IMR-90 (cell line): ENCODE data around the gene SBSN. TPM values are rescaled to one million over a fixed set of nuclear protein-coding genes. Genes with fewer than 3 reads are reported as not detected.

Experiments
- ATAC-seq: fragments of 200-7000 bp; cut with Tn5 transposase; 2 replicates; pipeline ENCODE4 v1.9.1; 2020; ENCODE audit warnings: low read depth, mild to moderate bottlenecking, moderate library complexity
- BruUV-seq: library from RNA; stranded (reverse); fragments of 400-500 nt; replicated peaks from 2 replicates; lab custom pipeline; 2021; lab: Mats Ljungman, UMichigan
- CTCF ChIA-PET: fragments of 300-600 bp; formaldehyde crosslinking; extraction: SDS; loops from one replicate; lab custom pipeline; 2021; ENCODE audit warnings: antibody characterized with exemption; lab: Yijun Ruan, JAX
- POLR2A ChIA-PET: fragments of 300-600 bp; sonication (Branson Sonifier 250); formaldehyde crosslinking; loops from one replicate; lab custom pipeline; 2022; ENCODE audit warnings: antibody characterized with exemption; ENCODE audit not compliant: unreplicated experiment; lab: Charles Lee
- DNase-seq: peaks from one replicate; pipeline ENCODE4 v3.0.0; 2013
- H2AFZ ChIP-seq: replicated peaks from 2 replicates; pipeline ENCODE3; 2013; ENCODE audit warnings: low read length, mild to moderate bottlenecking; ENCODE audit not compliant: poor library complexity
- H2AK5ac ChIP-seq: 2 replicates; pipeline ENCODE4 v1.6.1; 2013; ENCODE audit warnings: low read depth, low read length, inconsistent platforms
- H2AK9ac ChIP-seq: replicated peaks from 2 replicates; pipeline ENCODE3; 2013; ENCODE audit warnings: mild to moderate bottlenecking, low read depth, low read length, moderate library complexity; ENCODE audit not compliant: poor library complexity
- H2BK120ac ChIP-seq: 2 replicates; pipeline ENCODE4 v1.6.1; 2013; ENCODE audit warnings: low read depth, low read length, inconsistent platforms
- H2BK15ac ChIP-seq: 3 replicates; pipeline ENCODE4 v1.6.1; 2013; ENCODE audit warnings: low read depth, low read length, inconsistent platforms
- H2BK20ac ChIP-seq: 2 replicates; pipeline ENCODE4 v1.6.1; 2013; ENCODE audit warnings: low read depth, mild to moderate bottlenecking, inconsistent platforms, low read length, moderate library complexity
- H2BK5ac ChIP-seq: 2 replicates; pipeline ENCODE4 v1.6.1; 2013; ENCODE audit warnings: mild to moderate bottlenecking, low read depth, low read length, inconsistent platforms; ENCODE audit not compliant: poor library complexity, severe bottlenecking
- H3K14ac ChIP-seq: replicated peaks from 2 replicates; pipeline ENCODE4 v1.6.1; 2013; ENCODE audit warnings: low read depth, low read length, inconsistent platforms
- H3K18ac ChIP-seq: 2 replicates; pipeline ENCODE4 v1.6.1; 2013; ENCODE audit warnings: low read depth, low read length, control low read depth
- H3K23ac ChIP-seq: 2 replicates; pipeline ENCODE4 v1.6.1; 2013; ENCODE audit warnings: low read depth, low read length, inconsistent platforms
- H3K27ac ChIP-seq: 2 replicates; pipeline ENCODE4 v1.5.1; 2013; ENCODE audit warnings: mild to moderate bottlenecking, control low read depth, low read length; ENCODE audit not compliant: insufficient read depth
- H3K27me3 ChIP-seq: 2 replicates; pipeline ENCODE4 v1.6.1; 2013; ENCODE audit warnings: low read length; ENCODE audit not compliant: control insufficient read depth, insufficient read depth
- H3K36me3 ChIP-seq: 2 replicates; pipeline ENCODE4 v1.6.1; 2013; ENCODE audit warnings: low read length, mixed read lengths; ENCODE audit not compliant: control insufficient read depth, insufficient read depth
- H3K4ac ChIP-seq: 2 replicates; pipeline ENCODE4 v1.6.1; 2013; ENCODE audit warnings: low read depth, low read length, inconsistent platforms
- H3K4me1 ChIP-seq: 2 replicates; pipeline ENCODE4 v1.6.1; 2013; ENCODE audit warnings: low read length, mixed read lengths; ENCODE audit not compliant: control insufficient read depth, insufficient read depth
- H3K4me2 ChIP-seq: 2 replicates; pipeline ENCODE4 v1.6.1; 2013; ENCODE audit warnings: low read depth, mild to moderate bottlenecking, control low read depth, low read length, moderate library complexity
- H3K4me3 ChIP-seq: 2 replicates; pipeline ENCODE4 v1.5.1; 2013; ENCODE audit warnings: low read depth, mild to moderate bottlenecking, control low read depth, low read length, moderate library complexity; ENCODE audit not compliant: insufficient read depth
- H3K56ac ChIP-seq: 2 replicates; pipeline ENCODE4 v1.6.1; 2013; ENCODE audit warnings: low read length, inconsistent platforms; ENCODE audit not compliant: insufficient read depth; ENCODE audit errors: extremely low read depth
- H3K79me1 ChIP-seq, 2 experiments: 2 replicates each; pipeline ENCODE4 v1.6.1; 2013; ENCODE audit warnings: low read length in 2 of 2, inconsistent platforms in 1 of 2, low read depth in 1 of 2
- H3K9ac ChIP-seq: 2 replicates; pipeline ENCODE4 v1.6.1; 2013; ENCODE audit warnings: low read depth, low read length, control low read depth
- H3K9me1 ChIP-seq: 2 replicates; pipeline ENCODE4 v1.6.1; 2013; ENCODE audit warnings: low read length, inconsistent platforms; ENCODE audit not compliant: insufficient read depth
- H3K9me3 ChIP-seq: 2 replicates; pipeline ENCODE4 v1.6.1; 2013; ENCODE audit warnings: low read length; ENCODE audit not compliant: control insufficient read depth, insufficient read depth
- H4K20me1 ChIP-seq: 2 replicates; pipeline ENCODE4 v1.6.1; 2013; ENCODE audit warnings: low read length, inconsistent platforms; ENCODE audit not compliant: insufficient read depth
- H4K5ac ChIP-seq: 2 replicates; pipeline ENCODE4 v1.6.1; 2013; ENCODE audit warnings: mild to moderate bottlenecking, low read depth, low read length, control low read depth
- H4K8ac ChIP-seq, 2 experiments: 2 replicates each; pipeline ENCODE4 v1.6.1; 2013; ENCODE audit warnings: low read depth in 2 of 2, low read length in 2 of 2, control low read depth in 1 of 2, inconsistent platforms in 1 of 2
- H4K91ac ChIP-seq: 2 replicates; pipeline ENCODE4 v1.6.1; 2013; ENCODE audit warnings: low read depth, low read length, inconsistent platforms; ENCODE audit not compliant: insufficient read depth
- BHLHE40 ChIP-seq: fragments of 150-350 bp; IDR thresholded peaks from 2 replicates; pipeline ENCODE4 v1.6.1; 2016; ENCODE audit warnings: mild to moderate bottlenecking, low read depth, low read length
- CEBPB ChIP-seq: IDR thresholded peaks from 2 replicates; pipeline ENCODE4 v1.6.1; 2012; ENCODE audit warnings: low read depth, low read length, improper control_type of control experiment
- CHD1 ChIP-seq: IDR thresholded peaks from 2 replicates; pipeline ENCODE4 v1.6.1; 2012; ENCODE audit warnings: low read depth, low read length, improper control_type of control experiment
- MAFK ChIP-seq: IDR thresholded peaks from 2 replicates; pipeline ENCODE4 v1.6.1; 2012; ENCODE audit warnings: low read depth, low read length, improper control_type of control experiment
- POLR2A ChIP-seq: IDR thresholded peaks from 2 replicates; pipeline ENCODE4 v1.6.1; 2012; ENCODE audit warnings: mild to moderate bottlenecking, low read depth, low read length
- RAD21 ChIP-seq: IDR thresholded peaks from 2 replicates; pipeline ENCODE4 v1.6.1; 2012; ENCODE audit warnings: low read length, improper control_type of control experiment
- RCOR1 ChIP-seq: IDR thresholded peaks from 2 replicates; pipeline ENCODE4 v1.6.1; 2012; ENCODE audit warnings: mild to moderate bottlenecking, low read length, improper control_type of control experiment; ENCODE audit not compliant: insufficient replicate concordance
- SMC3 ChIP-seq: fragments of 150-350 bp; IDR thresholded peaks from 2 replicates; pipeline ENCODE4 v1.6.1; 2016; ENCODE audit warnings: low read depth, mild to moderate bottlenecking, antibody characterized with exemption, low read length, moderate library complexity
- WGBS, 2 experiments: methylation state at CpG; one replicate each; pipeline versions ENCODE4 v1.1.5 to v1.1.7; 2013; ENCODE audit warnings: missing lambda C conversion rate in 2 of 2; ENCODE audit not compliant: insufficient read length in 1 of 2; ENCODE audit errors: extremely low coverage in 2 of 2; 5-methylcytosine and 5-hydroxymethylcytosine counted together
- dilution Hi-C: fragments of 300-500 bp; cut with HindIII; formaldehyde crosslinking; loops from one replicate; pipeline ENCODE4 v1.14.3; 2018; ENCODE audit warnings: low sequenced_read_pairs; ENCODE audit not compliant: unreplicated experiment
- in situ Hi-C: fragments of 300-500 bp; cut with MboI; formaldehyde crosslinking; loops from 3 replicates; pipeline ENCODE4 v1.14.3; 2019; ENCODE audit warnings: low sequenced_read_pairs, inconsistent platforms, mixed read lengths
- intact Hi-C: fragments of 100-400 bp; cut with micrococcal nuclease; formaldehyde crosslinking; loops from 2 replicates; pipeline ENCODE4 v1.10.0; 2022
- polyA plus RNA-seq, 3 experiments: library from polyadenylated mRNA; depleted of rRNA; stranded (reverse); fragments of >200 nt; gene quantifications; 2 replicates each; pipeline ENCODE4 v1.2.3, GENCODE V29; 2012; ENCODE audit warnings: low replicate concordance in 1 of 3
- total RNA-seq: library from RNA; depleted of rRNA; stranded (reverse); fragments of >200 nt; gene quantifications from 2 replicates; pipeline ENCODE4 v1.2.3, GENCODE V29; 2012; rRNA removed
- TF ChIP-seq, protein P1 (sequence below): fragments of 150-350 bp; IDR thresholded peaks from 2 replicates; pipeline ENCODE4 v1.6.1; 2016; ENCODE audit warnings: low read depth, mild to moderate bottlenecking, low read length, moderate library complexity, borderline replicate concordance

Gene SBSN
- total and polyA plus RNA-seq, 2 of the 4 experiments (the other 2 are of a cell fraction), result 0.72 to 6.4 TPM

- in situ Hi-C loops (no loop called here), intact Hi-C loops (no loop called here), dilution Hi-C loops (no loop called here)
- Histone ChIP-seq H3K4me2 (no peak overlapping the region), H3K27ac (no peak overlapping the region), H3K4me1 (no peaks in the 10 kb centered on the region), H2BK5ac (no peak overlapping the region), H2AK9ac (no peak overlapping the region), H3K9ac (no peak overlapping the region), H3K27me3 (no peaks in the 10 kb centered on the region; the same call in none of the 2 replicates), H2AK5ac (no peak overlapping the region), H2BK15ac (no peak overlapping the region), H2BK20ac (no peak overlapping the region), H3K9me1 (no peaks in the 10 kb centered on the region), H3K56ac (no peak overlapping the region), H3K36me3 (no peaks in the 10 kb centered on the region), H3K23ac (no peak overlapping the region), H2BK120ac (no peak overlapping the region), H4K20me1 (no peaks in the 10 kb centered on the region), H3K79me1 (no peaks in the 10 kb centered on the region), H3K14ac (no peak overlapping the region), H4K8ac (no peak overlapping the region), H3K4ac (no peak overlapping the region), H3K18ac (no peak overlapping the region), H4K91ac (no peak overlapping the region), H2AFZ (no peak overlapping the region), H3K4me3 (no peak overlapping the region), H3K9me3 (no peaks in the 10 kb centered on the region), H4K5ac (no peak overlapping the region)
- ATAC-seq (no peak), DNase-seq (no peak)
- WGBS, 2 experiments, result 64% methylated on average over 5 of the region's 14 CpGs; no CpG with 5 or more reads in 1 of the 2 experiments
- no TSS peak for BruUV-seq
- TF ChIP-seq POLR2A, result no peak
- no peak for TF ChIP-seq RAD21
- no peak for TF ChIP-seq MAFK
- no peak for TF ChIP-seq CHD1
- TF ChIP-seq RCOR1, result no peak
- TF ChIP-seq SMC3, result no peak
- no peak for TF ChIP-seq BHLHE40
- no peak for TF ChIP-seq CEBPB
- TF ChIP-seq, protein P1, sequence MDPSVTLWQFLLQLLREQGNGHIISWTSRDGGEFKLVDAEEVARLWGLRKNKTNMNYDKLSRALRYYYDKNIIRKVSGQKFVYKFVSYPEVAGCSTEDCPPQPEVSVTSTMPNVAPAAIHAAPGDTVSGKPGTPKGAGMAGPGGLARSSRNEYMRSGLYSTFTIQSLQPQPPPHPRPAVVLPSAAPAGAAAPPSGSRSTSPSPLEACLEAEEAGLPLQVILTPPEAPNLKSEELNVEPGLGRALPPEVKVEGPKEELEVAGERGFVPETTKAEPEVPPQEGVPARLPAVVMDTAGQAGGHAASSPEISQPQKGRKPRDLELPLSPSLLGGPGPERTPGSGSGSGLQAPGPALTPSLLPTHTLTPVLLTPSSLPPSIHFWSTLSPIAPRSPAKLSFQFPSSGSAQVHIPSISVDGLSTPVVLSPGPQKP, result no peak
- ChIA-PET POLR2A (no interaction called here), CTCF (no interaction called here)
Observed at GRCh38 chr19:35474104-35474503, 54.0 kb downstream of the SBSN start.

Other genes starting within 250 kb of the SBSN start
- gene HAMP, start 245.8 kb downstream of the SBSN start, total RNA-seq, result under 0.01 TPM in 2 replicates
- not detected in 2 replicates for gene HAMP, start 245.8 kb downstream of the SBSN start, polyA plus RNA-seq (2012; rRNA removed)
- gene MAG, start 236.2 kb downstream of the SBSN start, total RNA-seq, result not detected in 2 replicates
- gene MAG, start 236.2 kb downstream of the SBSN start, polyA plus RNA-seq (2012; rRNA removed), result not detected in 2 replicates
- 0.18 TPM in 1 of 2 replicates, not detected in the other for gene CD22, start 199.1 kb downstream of the SBSN start, total RNA-seq
- gene CD22, start 199.1 kb downstream of the SBSN start, polyA plus RNA-seq (2012; rRNA removed), result 0.22 TPM in 2 replicates
- not detected in 2 replicates for gene FFAR1, start 180.4 kb downstream of the SBSN start, total RNA-seq
- gene FFAR1, start 180.4 kb downstream of the SBSN start, polyA plus RNA-seq (2012; rRNA removed), result not detected in 2 replicates
- not detected in 2 replicates for gene FFAR3, start 169.9 kb downstream of the SBSN start, total RNA-seq
- not detected in 2 replicates for gene FFAR3, start 169.9 kb downstream of the SBSN start, polyA plus RNA-seq (2012; rRNA removed)
- gene GPR42, start 157.2 kb downstream of the SBSN start, total RNA-seq, result not detected in 2 replicates
- not detected in 2 replicates for gene GPR42, start 157.2 kb downstream of the SBSN start, polyA plus RNA-seq (2012; rRNA removed)
- gene FFAR2, start 80.1 kb downstream of the SBSN start, total RNA-seq, result not detected in 2 replicates
- not detected in 2 replicates for gene FFAR2, start 80.1 kb downstream of the SBSN start, polyA plus RNA-seq (2012; rRNA removed)
- not detected in 2 replicates for gene KRTDAP, start 37.8 kb downstream of the SBSN start, total RNA-seq
- gene KRTDAP, start 37.8 kb downstream of the SBSN start, polyA plus RNA-seq (2012; rRNA removed), result not detected in 2 replicates
- 0.28 and 0.36 TPM in 2 replicates for gene DMKN, start 14.7 kb downstream of the SBSN start, total RNA-seq
- 2.2 and 2.4 TPM in 2 replicates for gene DMKN, start 14.7 kb downstream of the SBSN start, polyA plus RNA-seq (2012; rRNA removed)
- not detected in 2 replicates for gene GAPDHS, start 5.1 kb upstream of the SBSN start, total RNA-seq
- not detected in 2 replicates for gene GAPDHS, start 5.1 kb upstream of the SBSN start, polyA plus RNA-seq (2012; rRNA removed)
- 59.2 and 67.6 TPM in 2 replicates for gene TMEM147, start 17.3 kb upstream of the SBSN start, total RNA-seq
- 108 and 132 TPM in 2 replicates for gene TMEM147, start 17.3 kb upstream of the SBSN start, polyA plus RNA-seq (2012; rRNA removed)
- not detected in 2 replicates for gene ATP4A, start 35.3 kb upstream of the SBSN start, total RNA-seq
- not detected in 2 replicates for gene ATP4A, start 35.3 kb upstream of the SBSN start, polyA plus RNA-seq (2012; rRNA removed)
- not detected in 2 replicates for gene PMIS2, start 57.9 kb upstream of the SBSN start, total RNA-seq
- not detected in 2 replicates for gene PMIS2, start 57.9 kb upstream of the SBSN start, polyA plus RNA-seq (2012; rRNA removed)
- 3.1 and 3.4 TPM in 2 replicates for gene HAUS5, start 84.4 kb upstream of the SBSN start, total RNA-seq
- gene HAUS5, start 84.4 kb upstream of the SBSN start, polyA plus RNA-seq (2012; rRNA removed), result 6.2 and 6.4 TPM in 2 replicates
- gene RBM42, start 100.7 kb upstream of the SBSN start, total RNA-seq, result 19.0 and 20.6 TPM in 2 replicates
- gene RBM42, start 100.7 kb upstream of the SBSN start, polyA plus RNA-seq (2012; rRNA removed), result 41.5 and 53.9 TPM in 2 replicates
- 0.28 TPM in 1 of 2 replicates, not detected in the other for gene ETV2, start 113.4 kb upstream of the SBSN start, total RNA-seq
- gene ETV2, start 113.4 kb upstream of the SBSN start, polyA plus RNA-seq (2012; rRNA removed), result 1.2 and 1.4 TPM in 2 replicates
- 913 and 983 TPM in 2 replicates for gene COX6B1, start 120.0 kb upstream of the SBSN start, total RNA-seq
- gene COX6B1, start 120.0 kb upstream of the SBSN start, polyA plus RNA-seq (2012; rRNA removed), result 824 and 914 TPM in 2 replicates
- gene UPK1A, start 138.2 kb upstream of the SBSN start, total RNA-seq, result not detected in 2 replicates
- 0.20 and 0.21 TPM in 2 replicates for gene UPK1A, start 138.2 kb upstream of the SBSN start, polyA plus RNA-seq (2012; rRNA removed)
- gene ZBTB32, start 176.2 kb upstream of the SBSN start, total RNA-seq, result not detected in 2 replicates
- not detected in 2 replicates for gene ZBTB32, start 176.2 kb upstream of the SBSN start, polyA plus RNA-seq (2012; rRNA removed)
- 1.9 and 3.0 TPM in 2 replicates for gene KMT2B, start 189.7 kb upstream of the SBSN start, total RNA-seq
- 27.5 and 30.7 TPM in 2 replicates for gene KMT2B, start 189.7 kb upstream of the SBSN start, polyA plus RNA-seq (2012; rRNA removed)
- 0.72 and 2.8 TPM in 2 replicates for gene IGFLR1, start 214.1 kb upstream of the SBSN start, total RNA-seq
- gene IGFLR1, start 214.1 kb upstream of the SBSN start, polyA plus RNA-seq (2012; rRNA removed), result 2.7 and 3.8 TPM in 2 replicates
- 6.1 and 8.1 TPM in 2 replicates for gene U2AF1L4, start 217.1 kb upstream of the SBSN start, total RNA-seq
- 15.0 and 15.6 TPM in 2 replicates for gene U2AF1L4, start 217.1 kb upstream of the SBSN start, polyA plus RNA-seq (2012; rRNA removed)
- 8.6 and 9.0 TPM in 2 replicates for gene PSENEN, start 217.3 kb upstream of the SBSN start, total RNA-seq
- gene PSENEN, start 217.3 kb upstream of the SBSN start, polyA plus RNA-seq (2012; rRNA removed), result 47.0 and 59.1 TPM in 2 replicates
- gene LIN37, start 220.3 kb upstream of the SBSN start, total RNA-seq, result 12.7 and 12.8 TPM in 2 replicates
- 17.2 and 23.1 TPM in 2 replicates for gene LIN37, start 220.3 kb upstream of the SBSN start, polyA plus RNA-seq (2012; rRNA removed)
- 5.7 and 6.9 TPM in 2 replicates for gene HSPB6, start 228.7 kb upstream of the SBSN start, total RNA-seq
- 188 and 206 TPM in 2 replicates for gene HSPB6, start 228.7 kb upstream of the SBSN start, polyA plus RNA-seq (2012; rRNA removed)
- gene PROSER3, start 229.9 kb upstream of the SBSN start, total RNA-seq, result 3.3 and 5.4 TPM in 2 replicates
- gene PROSER3, start 229.9 kb upstream of the SBSN start, polyA plus RNA-seq (2012; rRNA removed), result 17.9 and 21.8 TPM in 2 replicates
- 0.28 and 0.72 TPM in 2 replicates for gene ARHGAP33, start 247.3 kb upstream of the SBSN start, total RNA-seq
- gene ARHGAP33, start 247.3 kb upstream of the SBSN start, polyA plus RNA-seq (2012; rRNA removed), result 11.9 and 16.3 TPM in 2 replicates